GM21825 (cell line): ENCODE measurements around the gene HOXA7.

Experiments
- ATAC-seq: cut with Tn5 transposase; IDR thresholded peaks from one replicate; pipeline ENCODE4 v1.9.1; 2021; ENCODE audit warnings: mild to moderate bottlenecking, moderate library complexity; ENCODE audit not compliant: unreplicated experiment

HOXA7 gene

GRCh38 chr7:27182285-27182841, 25.9 kb upstream of the HOXA7 start:
- no peak for ATAC-seq

- ATAC-seq = no peak
These were observed 25.4 kb upstream of the HOXA7 start for GRCh38 chr7:27181795-27182275.

- no peak for ATAC-seq
These were observed 24.3 kb upstream of the HOXA7 start for GRCh38 chr7:27180431-27181420.

- ATAC-seq = no peak
These were observed 23.3 kb upstream of the HOXA7 start for GRCh38 chr7:27179503-27180430.

GRCh38 chr7:27179030-27179429, 22.6 kb upstream of the HOXA7 start:
- ATAC-seq = no peak

- ATAC-seq = no peak
These were observed 21.9 kb upstream of the HOXA7 start for GRCh38 chr7:27178366-27178765.

- no peak for ATAC-seq
These were observed 21.4 kb upstream of the HOXA7 start for GRCh38 chr7:27177795-27178320.

GRCh38 chr7:27176962-27177794, 20.7 kb upstream of the HOXA7 start:
- ATAC-seq = no peak

- no peak for ATAC-seq
These were observed 20.0 kb upstream of the HOXA7 start for GRCh38 chr7:27176524-27176845.

- ATAC-seq = no peak
These were observed 19.4 kb upstream of the HOXA7 start for GRCh38 chr7:27175626-27176523.

- no peak for ATAC-seq
These were observed 18.6 kb upstream of the HOXA7 start for GRCh38 chr7:27174874-27175625.

- ATAC-seq = no peak
These were observed 17.7 kb upstream of the HOXA7 start, which contains the start of gene HOXA10 for GRCh38 chr7:27173956-27174873. HOXA10 (minus strand) TSS chr7:27174320; CDS start chr7:27174306, 14 bp downstream.

GRCh38 chr7:27173511-27173955, 17.1 kb upstream of the HOXA7 start:
- ATAC-seq = no peak

GRCh38 chr7:27172823-27173510, 16.5 kb upstream of the HOXA7 start:
- ATAC-seq = no peak

GRCh38 chr7:27172315-27172774, 15.9 kb upstream of the HOXA7 start:
- ATAC-seq = no peak

GRCh38 chr7:27171637-27172314, 15.3 kb upstream of the HOXA7 start:
- ATAC-seq = no peak
